ENCODE results near the gene ALOX5.

DNA sequence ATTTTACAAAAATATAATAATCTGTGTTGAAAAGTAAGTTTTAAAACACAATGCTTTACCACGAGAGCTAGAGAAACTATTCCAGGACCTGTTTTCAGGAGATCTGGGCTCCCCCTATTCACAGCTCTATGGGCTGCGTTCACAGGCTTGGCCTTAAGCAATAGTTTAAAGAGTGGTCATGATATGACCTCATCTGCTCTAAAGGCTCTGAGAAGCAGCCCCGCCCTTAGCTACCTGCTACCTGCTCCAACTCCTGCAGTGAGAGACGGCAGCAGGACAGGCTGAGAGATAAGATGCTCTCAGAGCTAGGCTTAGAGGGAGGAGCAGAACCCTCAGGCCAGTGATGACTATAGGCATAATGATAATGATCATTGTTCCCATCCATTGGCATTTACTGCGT lies 12.6 kb downstream of the ALOX5 start:
- TF ChIP-seq, protein P1, sequence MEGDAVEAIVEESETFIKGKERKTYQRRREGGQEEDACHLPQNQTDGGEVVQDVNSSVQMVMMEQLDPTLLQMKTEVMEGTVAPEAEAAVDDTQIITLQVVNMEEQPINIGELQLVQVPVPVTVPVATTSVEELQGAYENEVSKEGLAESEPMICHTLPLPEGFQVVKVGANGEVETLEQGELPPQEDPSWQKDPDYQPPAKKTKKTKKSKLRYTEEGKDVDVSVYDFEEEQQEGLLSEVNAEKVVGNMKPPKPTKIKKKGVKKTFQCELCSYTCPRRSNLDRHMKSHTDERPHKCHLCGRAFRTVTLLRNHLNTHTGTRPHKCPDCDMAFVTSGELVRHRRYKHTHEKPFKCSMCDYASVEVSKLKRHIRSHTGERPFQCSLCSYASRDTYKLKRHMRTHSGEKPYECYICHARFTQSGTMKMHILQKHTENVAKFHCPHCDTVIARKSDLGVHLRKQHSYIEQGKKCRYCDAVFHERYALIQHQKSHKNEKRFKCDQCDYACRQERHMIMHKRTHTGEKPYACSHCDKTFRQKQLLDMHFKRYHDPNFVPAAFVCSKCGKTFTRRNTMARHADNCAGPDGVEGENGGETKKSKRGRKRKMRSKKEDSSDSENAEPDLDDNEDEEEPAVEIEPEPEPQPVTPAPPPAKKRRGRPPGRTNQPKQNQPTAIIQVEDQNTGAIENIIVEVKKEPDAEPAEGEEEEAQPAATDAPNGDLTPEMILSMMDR (conservative IDR thresholded peaks at IDR 0.05; ENCODE audit: low read depth, low read length), result no peak
- TF ChIP-seq EZH2 (IDR thresholded peaks at IDR 0.05; ENCODE audit: borderline replicate concordance, low read depth, low read length, poor library complexity, severe bottlenecking), result no peak
